ENCODE results near the gene FN1. TPM values are rescaled to one million over a fixed set of nuclear protein-coding genes. Genes with fewer than 3 reads are reported as not detected.

The FN1 gene
- total RNA-seq, 2 donors from 2014 or later: 84.2 to 257 TPM

GRCh38 chr2:215416656-215417055 is 19.2 kb downstream of the FN1 start:
- Histone ChIP-seq H3K9me3 (no peaks in the 10 kb centered on the region), H3K4me3 (no peak overlapping the region), H3K4me1 (replicated peaks) (no peaks in the 10 kb centered on the region), H3K27me3 (replicated peaks; ENCODE audit: insufficient read depth) (no peaks in the 10 kb centered on the region), H3K27ac (no peak overlapping the region), H3K36me3 (no peaks in the 10 kb centered on the region)
- WGBS: 91% methylated on average over 2 of the region's 2 CpGs
- no peak for DNase-seq (ENCODE audit: low spot score)
- TF ChIP-seq POLR2A (IDR thresholded peaks at IDR 0.05): no peak
- TF ChIP-seq, protein P1, sequence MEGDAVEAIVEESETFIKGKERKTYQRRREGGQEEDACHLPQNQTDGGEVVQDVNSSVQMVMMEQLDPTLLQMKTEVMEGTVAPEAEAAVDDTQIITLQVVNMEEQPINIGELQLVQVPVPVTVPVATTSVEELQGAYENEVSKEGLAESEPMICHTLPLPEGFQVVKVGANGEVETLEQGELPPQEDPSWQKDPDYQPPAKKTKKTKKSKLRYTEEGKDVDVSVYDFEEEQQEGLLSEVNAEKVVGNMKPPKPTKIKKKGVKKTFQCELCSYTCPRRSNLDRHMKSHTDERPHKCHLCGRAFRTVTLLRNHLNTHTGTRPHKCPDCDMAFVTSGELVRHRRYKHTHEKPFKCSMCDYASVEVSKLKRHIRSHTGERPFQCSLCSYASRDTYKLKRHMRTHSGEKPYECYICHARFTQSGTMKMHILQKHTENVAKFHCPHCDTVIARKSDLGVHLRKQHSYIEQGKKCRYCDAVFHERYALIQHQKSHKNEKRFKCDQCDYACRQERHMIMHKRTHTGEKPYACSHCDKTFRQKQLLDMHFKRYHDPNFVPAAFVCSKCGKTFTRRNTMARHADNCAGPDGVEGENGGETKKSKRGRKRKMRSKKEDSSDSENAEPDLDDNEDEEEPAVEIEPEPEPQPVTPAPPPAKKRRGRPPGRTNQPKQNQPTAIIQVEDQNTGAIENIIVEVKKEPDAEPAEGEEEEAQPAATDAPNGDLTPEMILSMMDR (IDR thresholded peaks at IDR 0.05): no peak
- no peak for TF ChIP-seq POLR2AphosphoS5 (IDR thresholded peaks at IDR 0.05)
- intact Hi-C loops (cut with DNase I): no loop called here

- Histone ChIP-seq H3K9me3 (no peaks in the 10 kb centered on the region), H3K4me3 (no peak overlapping the region), H3K4me1 (replicated peaks) (no peaks in the 10 kb centered on the region), H3K36me3 (no peaks in the 10 kb centered on the region), H3K27me3 (replicated peaks; ENCODE audit: insufficient read depth) (no peaks in the 10 kb centered on the region), H3K27ac (no peak overlapping the region)
- WGBS: 61% methylated on average over 1 of the region's 1 CpG
- intact Hi-C loops (cut with DNase I): no loop called here
- no peak for DNase-seq (ENCODE audit: low spot score)
- no peak for TF ChIP-seq POLR2AphosphoS5 (IDR thresholded peaks at IDR 0.05)
- no peak for TF ChIP-seq POLR2A (IDR thresholded peaks at IDR 0.05)
- TF ChIP-seq, protein P1 (IDR thresholded peaks at IDR 0.05): no peak
Observed at GRCh38 chr2:215415820-215416577, 19.9 kb downstream of the FN1 start.

DNA sequence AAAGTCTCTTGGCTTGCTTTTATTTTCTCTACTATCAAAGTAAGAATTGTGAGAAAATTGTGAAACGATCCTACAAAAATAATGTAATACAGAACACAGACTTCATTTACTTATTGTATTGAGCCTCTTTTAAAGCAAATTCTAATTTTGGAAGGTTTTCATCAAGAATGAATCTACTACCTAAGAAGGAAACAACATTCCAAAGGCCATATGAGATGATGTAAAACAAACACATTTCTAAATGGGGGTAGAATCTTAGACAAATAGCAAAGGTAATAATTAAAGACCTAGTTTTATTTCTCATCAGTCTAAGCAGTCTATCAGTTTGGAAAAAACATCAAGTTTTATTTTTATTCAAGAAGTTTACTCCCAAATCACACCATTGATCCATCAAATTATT is 20.6 kb downstream of the FN1 start:
- Histone ChIP-seq H3K27me3 (replicated peaks; ENCODE audit: insufficient read depth) (no peaks in the 10 kb centered on the region), H3K4me3 (no peak overlapping the region), H3K36me3 (no peaks in the 10 kb centered on the region), H3K27ac (no peak overlapping the region), H3K9me3 (no peaks in the 10 kb centered on the region), H3K4me1 (replicated peaks) (no peaks in the 10 kb centered on the region)
- WGBS: 91% methylated on average over 1 of the region's 1 CpG
- TF ChIP-seq POLR2A (IDR thresholded peaks at IDR 0.05) (no peak), POLR2AphosphoS5 (IDR thresholded peaks at IDR 0.05) (no peak)
- TF ChIP-seq, protein P1 (IDR thresholded peaks at IDR 0.05): no peak
- DNase-seq (ENCODE audit: low spot score): no peak
- intact Hi-C loops (cut with DNase I): no loop called here

DNA sequence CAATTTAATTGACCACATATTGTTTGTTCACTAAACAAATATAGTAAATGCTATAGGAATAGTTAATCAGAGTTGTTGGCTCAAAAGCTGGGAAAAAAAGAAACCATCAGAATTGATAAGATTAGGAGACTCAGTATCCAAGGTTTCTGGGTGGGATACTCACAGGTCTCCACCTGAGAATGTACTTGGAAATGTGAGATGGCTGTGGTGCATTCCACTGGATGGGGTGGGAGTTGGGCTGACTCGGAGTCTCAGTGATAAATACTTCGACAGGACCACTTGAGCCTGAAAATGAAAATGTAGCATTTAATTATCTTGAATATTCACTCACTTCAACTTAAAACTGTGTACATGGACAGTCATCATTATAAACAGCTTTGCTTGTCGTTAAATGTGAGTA is 21.2 kb downstream of the FN1 start:
- H3K9me3 ChIP-seq: no peaks in the 10 kb centered on the region
- no peak for DNase-seq (ENCODE audit: low spot score)
- TF ChIP-seq POLR2A (IDR thresholded peaks at IDR 0.05): no peak
- TF ChIP-seq POLR2AphosphoS5 (IDR thresholded peaks at IDR 0.05): no peak
- TF ChIP-seq, protein P1 (IDR thresholded peaks at IDR 0.05): no peak
- no peaks in the 10 kb centered on the region for H3K27me3 ChIP-seq (replicated peaks; ENCODE audit: insufficient read depth)
- H3K36me3 ChIP-seq: no peaks in the 10 kb centered on the region
- no peaks in the 10 kb centered on the region for H3K4me1 ChIP-seq (replicated peaks)
- intact Hi-C loops (cut with DNase I): no loop called here
- H3K4me3 ChIP-seq: no peak overlapping the region
- 75% methylated on average over 3 of the region's 3 CpGs for WGBS
- no peak overlapping the region for H3K27ac ChIP-seq

GRCh38 chr2:215413974-215414373 is 21.9 kb downstream of the FN1 start:
- Histone ChIP-seq H3K36me3 (no peaks in the 10 kb centered on the region), H3K4me1 (replicated peaks) (no peaks in the 10 kb centered on the region), H3K27me3 (replicated peaks; ENCODE audit: insufficient read depth) (no peaks in the 10 kb centered on the region), H3K27ac (no peak overlapping the region), H3K4me3 (no peak overlapping the region), H3K9me3 (no peaks in the 10 kb centered on the region)
- 96% methylated on average over 1 of the region's 1 CpG for WGBS
- intact Hi-C loops (cut with DNase I): no loop called here
- TF ChIP-seq, protein P1 (IDR thresholded peaks at IDR 0.05): no peak
- no peak for DNase-seq (ENCODE audit: low spot score)

Measured in prostate gland (tissue), 2 donors.